ENCODE results near the gene CCT8L2.
"Not testable (repeated sequence)": the region's sequence is repeated elsewhere in the genome, so short reads cannot be mapped to it uniquely, and the experiment has no call there.

GRCh38 chr22:16567617-16568424, 24.8 kb downstream of the CCT8L2 start:
- not testable (repeated sequence) for TF ChIP-seq CSDC2 (CRISPR knock-in tag; IDR thresholded peaks at IDR 0.05); RARB (CRISPR knock-in tag; IDR thresholded peaks at IDR 0.05); PATZ1 (CRISPR knock-in tag; IDR thresholded peaks at IDR 0.05; ENCODE audit: borderline replicate concordance); ZNF565 (CRISPR knock-in tag; conservative IDR thresholded peaks at IDR 0.05; ENCODE audit: low read depth)
- TF ChIP-seq, protein P1, sequence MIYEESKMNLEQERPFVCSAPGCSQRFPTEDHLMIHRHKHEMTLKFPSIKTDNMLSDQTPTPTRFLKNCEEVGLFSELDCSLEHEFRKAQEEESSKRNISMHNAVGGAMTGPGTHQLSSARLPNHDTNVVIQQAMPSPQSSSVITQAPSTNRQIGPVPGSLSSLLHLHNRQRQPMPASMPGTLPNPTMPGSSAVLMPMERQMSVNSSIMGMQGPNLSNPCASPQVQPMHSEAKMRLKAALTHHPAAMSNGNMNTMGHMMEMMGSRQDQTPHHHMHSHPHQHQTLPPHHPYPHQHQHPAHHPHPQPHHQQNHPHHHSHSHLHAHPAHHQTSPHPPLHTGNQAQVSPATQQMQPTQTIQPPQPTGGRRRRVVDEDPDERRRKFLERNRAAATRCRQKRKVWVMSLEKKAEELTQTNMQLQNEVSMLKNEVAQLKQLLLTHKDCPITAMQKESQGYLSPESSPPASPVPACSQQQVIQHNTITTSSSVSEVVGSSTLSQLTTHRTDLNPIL (CRISPR knock-in tag; IDR thresholded peaks at IDR 0.05; ENCODE audit: low read depth): not testable (repeated sequence)
